Measurements from ENCODE around the gene PLP2. TPM values are rescaled to one million over a fixed set of nuclear protein-coding genes. Genes with fewer than 3 reads are reported as not detected.

Gene PLP2
- total RNA-seq, 4 donors from 2014 or later, result 6.2 to 25.7 (median 14.6) TPM

GRCh38 chrX:49211074-49211473 is 39.4 kb downstream of the PLP2 start:
- WGBS, 2 donors, result 86 to 92% methylated on average over 2 to 8 of the region's 9 CpGs
- TF ChIP-seq CTCF (IDR thresholded peaks at IDR 0.05) (no peak), POLR2A (IDR thresholded peaks at IDR 0.05) (no peak)

GRCh38 chrX:49212209-49212608 is 40.5 kb downstream of the PLP2 start:
- intact Hi-C loops (cut with DNase I), result no loop called here
- Histone ChIP-seq H3K9me3 (no peaks in the 10 kb centered on the region), H3K36me3 (no peaks in the 10 kb centered on the region), H3K4me1 (no peaks in the 10 kb centered on the region), H3K27me3 (no peaks in the 10 kb centered on the region), H3K4me3 (replicated peaks in 1 of 3) (no peak overlapping the region), H3K27ac (no peak overlapping the region)
- 45 to 94% methylated on average over 2 of the region's 2 CpGs for WGBS, 2 donors
- DNase-seq, result no peak
- TF ChIP-seq CTCF (IDR thresholded peaks at IDR 0.05) (no peak), POLR2A (IDR thresholded peaks at IDR 0.05) (no peak)

More at GRCh38 chrX:49211074-49211473, 39.4 kb downstream of the PLP2 start:
- DNase-seq, result no peak
- no peaks in the 10 kb centered on the region for H3K36me3 ChIP-seq
- H3K4me3 ChIP-seq (replicated peaks in 1 of 3), result no peak overlapping the region
- intact Hi-C loops (cut with DNase I), result no loop called here
- H3K4me1 ChIP-seq, result no peaks in the 10 kb centered on the region
- H3K9me3 ChIP-seq, result no peaks in the 10 kb centered on the region
- H3K27me3 ChIP-seq, result no peaks in the 10 kb centered on the region
- H3K27ac ChIP-seq, result no peak overlapping the region

- no peaks in the 10 kb centered on the region for H3K27me3 ChIP-seq
- intact Hi-C loops (cut with DNase I), result no loop called here
- H3K4me3 ChIP-seq (replicated peaks in 1 of 3), result no peak overlapping the region
- DNase-seq, result no peak
- no peak overlapping the region for H3K27ac ChIP-seq
- no peaks in the 10 kb centered on the region for H3K36me3 ChIP-seq
- TF ChIP-seq CTCF (IDR thresholded peaks at IDR 0.05) (no peak), POLR2A (IDR thresholded peaks at IDR 0.05) (no peak)
- WGBS, 2 donors, result 50 to 59% methylated on average over 1 of the region's 1 CpG
- no peaks in the 10 kb centered on the region for H3K4me1 ChIP-seq
- no peaks in the 10 kb centered on the region for H3K9me3 ChIP-seq
These were observed 41.2 kb downstream of the PLP2 start for GRCh38 chrX:49212861-49213260.

GRCh38 chrX:49214416-49214815 is 42.7 kb downstream of the PLP2 start:
- no peaks in the 10 kb centered on the region for H3K9me3 ChIP-seq
- intact Hi-C loops (cut with DNase I), result no loop called here
- no peak overlapping the region for H3K4me3 ChIP-seq (replicated peaks in 1 of 3)
- no peaks in the 10 kb centered on the region for H3K36me3 ChIP-seq
- WGBS, 2 donors, result 77 to 98% methylated on average over 2 of the region's 2 CpGs
- DNase-seq, result no peak
- TF ChIP-seq POLR2A (IDR thresholded peaks at IDR 0.05) (no peak), CTCF (IDR thresholded peaks at IDR 0.05) (no peak)
- H3K27ac ChIP-seq, result no peak overlapping the region
- H3K4me1 ChIP-seq, result no peaks in the 10 kb centered on the region
- no peaks in the 10 kb centered on the region for H3K27me3 ChIP-seq

GRCh38 chrX:49214996-49215526 is 43.4 kb downstream of the PLP2 start:
- H3K9me3 ChIP-seq, result no peaks in the 10 kb centered on the region
- H3K27me3 ChIP-seq, result no peaks in the 10 kb centered on the region
- 83 to 89% methylated on average over 13 to 14 of the region's 14 CpGs for WGBS, 2 donors
- TF ChIP-seq POLR2A (IDR thresholded peaks at IDR 0.05) (no peak), CTCF (IDR thresholded peaks at IDR 0.05) (no peak)
- intact Hi-C loops (cut with DNase I), result no loop called here
- H3K36me3 ChIP-seq, result no peaks in the 10 kb centered on the region
- DNase-seq, result no peak
- H3K4me1 ChIP-seq, result no peaks in the 10 kb centered on the region
- H3K27ac ChIP-seq, result no peak overlapping the region
- H3K4me3 ChIP-seq (replicated peaks in 1 of 3), result no peak overlapping the region

All from thyroid gland (tissue), 4 donors.